GM12878 (cell line): ENCODE results near the gene CEP63. TPM values are rescaled to one million over a fixed set of nuclear protein-coding genes. Genes with fewer than 3 reads are reported as not detected.

Experiments
- ATAC-seq: fragments of 200-7000 bp; cut with Tn5 transposase; 3 replicates; pipeline ENCODE4 v1.9.1; 2020; ENCODE audit warnings: mild to moderate bottlenecking, moderate library complexity
- BruUV-seq: library from RNA; stranded (reverse); fragments of 400-500 nt; replicated peaks from 2 replicates; lab custom pipeline; 2021; lab: Mats Ljungman, UMichigan
- CTCF ChIA-PET: fragments of 300-600 bp; sonication (Branson Sonifier 250); formaldehyde crosslinking; extraction: SDS; loops from one replicate; lab custom pipeline; 2021; ENCODE audit warnings: inconsistent platforms; lab: Yijun Ruan, JAX
- POLR2A ChIA-PET: fragments of 350-600 bp; formaldehyde crosslinking; extraction: SDS; loops from one replicate; lab custom pipeline; 2021; ENCODE audit warnings: inconsistent platforms; lab: Charles Lee
- RAD21 ChIA-PET: fragments of 300-600 bp; sonication (Branson Sonifier 250); formaldehyde crosslinking; loops from one replicate; lab custom pipeline; 2023; ENCODE audit warnings: antibody characterized with exemption; ENCODE audit not compliant: unreplicated experiment; lab: Charles Lee
- SMC1A ChIA-PET: fragments of 300-600 bp; sonication (Branson Sonifier 250); formaldehyde crosslinking; loops from one replicate; lab custom pipeline; 2023; ENCODE audit not compliant: unreplicated experiment, uncharacterized antibody; lab: Charles Lee
- DNase-seq: peaks from one replicate; pipeline ENCODE4 v3.0.0-alpha.2; 2011; ENCODE audit warnings: low read depth, low spot score
- FAIRE-seq: peaks from 3 replicates; lab custom pipeline; 2011; peaks lifted over from hg19 to GRCh38; lab: Jason Lieb, UNC
- H2AFZ ChIP-seq: 2 replicates; pipeline ENCODE4 v1.6.0; 2011; ENCODE audit warnings: low read depth, low read length, control low read depth; ENCODE audit not compliant: control insufficient read depth
- H3K27ac ChIP-seq: 2 replicates; pipeline ENCODE4 v1.5.1; 2011; ENCODE audit warnings: control low read depth; ENCODE audit not compliant: control insufficient read depth, insufficient read depth
- H3K27me3 ChIP-seq, 2 experiments: replicated peaks in 1 of 2; 2 replicates each; pipeline versions ENCODE4 v1.6.0 to v1.6.1; 2011; ENCODE audit warnings: low read length in 1 of 2; ENCODE audit not compliant: control insufficient read depth in 2 of 2, insufficient read depth in 2 of 2
- H3K36me3 ChIP-seq, 2 experiments: 2 replicates each; pipeline ENCODE4 v1.5.1; 2011; ENCODE audit warnings: low read length in 1 of 2; ENCODE audit not compliant: control insufficient read depth in 2 of 2, insufficient read depth in 2 of 2
- H3K4me1 ChIP-seq: 2 replicates; pipeline ENCODE4 v1.6.1; 2011; ENCODE audit warnings: mild to moderate bottlenecking, low read length, moderate library complexity, mixed read lengths; ENCODE audit not compliant: control insufficient read depth, insufficient read depth
- H3K4me2 ChIP-seq: 2 replicates; pipeline ENCODE4 v1.6.0; 2011; ENCODE audit warnings: control low read depth; ENCODE audit not compliant: control insufficient read depth, insufficient read depth
- H3K4me3 ChIP-seq: fragments of 200-600 bp; sonication (generic); 2 replicates; pipeline ENCODE4 v1.5.1; 2016
- H3K79me2 ChIP-seq: 2 replicates; pipeline ENCODE4 v1.6.0; 2011; ENCODE audit warnings: low read length; ENCODE audit not compliant: control insufficient read depth, insufficient read depth
- H3K9ac ChIP-seq: 2 replicates; pipeline ENCODE4 v1.8.0; 2011; ENCODE audit warnings: low read length, control low read depth, mixed read lengths; ENCODE audit not compliant: control insufficient read depth, insufficient read depth
- H3K9me3 ChIP-seq: replicated peaks from 3 replicates; pipeline ENCODE4 v1.5.1; 2011; ENCODE audit warnings: mild to moderate bottlenecking, low read length; ENCODE audit not compliant: control insufficient read depth, insufficient read depth
- H4K20me1 ChIP-seq: 2 replicates; pipeline ENCODE4 v1.6.0; 2011; ENCODE audit not compliant: control insufficient read depth, insufficient read depth
- BRCA1 ChIP-seq: IDR thresholded peaks from 2 replicates; pipeline ENCODE4 v1.6.1; 2011; ENCODE audit warnings: low read depth, low read length, improper control_type of control experiment
- CBX5 ChIP-seq: sonication (generic); IDR thresholded peaks from 2 replicates; pipeline ENCODE4 v1.6.1; 2016; ENCODE audit warnings: low read depth, moderate library complexity, mild to moderate bottlenecking, inconsistent platforms
- NFXL1 ChIP-seq: fragments of 450-650 bp; IDR thresholded peaks from 2 replicates; pipeline ENCODE4 v1.6.1; 2017; ENCODE audit warnings: antibody characterized with exemption, mild to moderate bottlenecking, borderline replicate concordance
- POLR2AphosphoS2 ChIP-seq: IDR thresholded peaks from 2 replicates; pipeline ENCODE4 v1.6.1; 2011; ENCODE audit warnings: low read depth, mild to moderate bottlenecking, low read length, improper control_type of control experiment, moderate library complexity
- WGBS: methylation state at CpG from one replicate; pipeline ENCODE4 v1.1.6; 2016; ENCODE audit warnings: low lambda C conversion rate; ENCODE audit not compliant: insufficient replicate concordance, insufficient coverage; ENCODE audit errors: missing lambda C conversion rate; 5-methylcytosine and 5-hydroxymethylcytosine counted together
- in situ Hi-C: fragments of 300-500 bp; cut with MboI; formaldehyde crosslinking; loops from 9 replicates; pipeline ENCODE4 v1.14.3; 2018; ENCODE audit warnings: mixed read lengths
- intact Hi-C: fragments of 100-400 bp; cut with micrococcal nuclease; formaldehyde crosslinking; loops from one replicate; pipeline ENCODE4 v1.14.2; 2022; ENCODE audit not compliant: unreplicated experiment
- polyA plus RNA-seq, 11 experiments: library from polyadenylated mRNA; depleted of rRNA in 4 of 11; unstranded in 6 of 11; stranded (reverse) in 5 of 11; fragments of >200 nt; fragmentation: Nextera tagmentation in 4 of 11; fragmentation: Illumina TruSeq in 1 of 11; extraction: Ambion mirVana in 4 of 11; extraction: Trizol in 1 of 11; gene quantifications; 1 replicate in 1 of 11; 2 replicates in 10 of 11; pipeline versions ENCODE4 v1.2.1 to v1.2.3, GENCODE V29; 2011 to 2016; ENCODE audit warnings: inconsistent platforms in 2 of 11, missing spikeins in 2 of 11, low read depth in 1 of 11
- total RNA-seq, 4 experiments: library from RNA; depleted of rRNA in 3 of 4; stranded (reverse); fragments of >200 nt in 3 of 4; fragmentation: Illumina TruSeq in 1 of 4; extraction: Trizol in 1 of 4; gene quantifications; 2 replicates each; pipeline versions ENCODE4 v1.2.1 to v1.2.3, GENCODE V29; 2013 to 2021
- TF ChIP-seq, protein P1 (sequence below): IDR thresholded peaks from 2 replicates; pipeline ENCODE4 v1.6.1; 2012; ENCODE audit warnings: low read depth, low read length, improper control_type of control experiment
- TF ChIP-seq, protein P2 (sequence below): IDR thresholded peaks from 2 replicates; pipeline ENCODE4 v1.6.1; 2011; ENCODE audit warnings: low read depth, mild to moderate bottlenecking, low read length, moderate library complexity, borderline replicate concordance; ENCODE audit errors: extremely low read depth

CEP63 gene
- total and polyA plus RNA-seq, 10 of the 15 experiments (the other 5 are each of a cell fraction or from before 2014, with no cell fraction given) = 14.0 to 36.9 (median 26.8) TPM

DNA sequence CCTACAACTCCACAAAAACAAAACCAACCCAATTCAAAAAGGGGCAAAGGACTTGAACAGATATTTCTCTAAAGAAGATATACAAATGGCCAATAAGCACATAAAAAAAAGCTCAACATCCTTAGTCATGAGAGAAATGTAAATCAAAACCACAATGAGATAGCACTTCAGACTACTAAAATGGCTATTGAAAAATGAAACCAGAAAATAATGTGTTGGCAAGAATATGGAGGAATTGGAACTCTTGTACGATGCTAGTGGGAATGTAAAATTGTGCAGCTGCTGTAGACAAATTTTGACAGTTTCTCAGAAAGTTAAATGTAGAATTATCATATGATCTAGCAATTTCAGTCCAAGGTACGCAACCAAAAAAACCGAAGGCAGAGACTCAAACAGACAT, 136.0 kb downstream of the CEP63 start:
- no peak overlapping the region for H3K27ac ChIP-seq
- no TSS peak for BruUV-seq
- no peaks in the 10 kb centered on the region for H4K20me1 ChIP-seq
- no peak overlapping the region for H3K4me3 ChIP-seq
- 46% methylated on average over 3 of the region's 3 CpGs for WGBS
- FAIRE-seq (no peak), ATAC-seq (no peak), DNase-seq (no peak)
- POLR2A ChIA-PET = no interaction called here
- H3K4me2 ChIP-seq = no peak overlapping the region
- SMC1A ChIA-PET = no interaction called here
- CTCF ChIA-PET = interaction anchor here (1.5 kb wide), 1 partner anchor 19 kb away, joined by 3 read pairs; no protein-coding TSS in a partner anchor
- no peak overlapping the region for H3K9ac ChIP-seq
- H3K27me3 ChIP-seq = no peaks in the 10 kb centered on the region; a peak in 2 of 4 replicates
- no peaks in the 10 kb centered on the region for H3K36me3 ChIP-seq
- H3K4me1 ChIP-seq = no peaks in the 10 kb centered on the region
- no peaks in the 10 kb centered on the region for H3K79me2 ChIP-seq
- in situ Hi-C loops = no loop called here
- H3K9me3 ChIP-seq = no peaks in the 10 kb centered on the region
- TF ChIP-seq, protein P1, sequence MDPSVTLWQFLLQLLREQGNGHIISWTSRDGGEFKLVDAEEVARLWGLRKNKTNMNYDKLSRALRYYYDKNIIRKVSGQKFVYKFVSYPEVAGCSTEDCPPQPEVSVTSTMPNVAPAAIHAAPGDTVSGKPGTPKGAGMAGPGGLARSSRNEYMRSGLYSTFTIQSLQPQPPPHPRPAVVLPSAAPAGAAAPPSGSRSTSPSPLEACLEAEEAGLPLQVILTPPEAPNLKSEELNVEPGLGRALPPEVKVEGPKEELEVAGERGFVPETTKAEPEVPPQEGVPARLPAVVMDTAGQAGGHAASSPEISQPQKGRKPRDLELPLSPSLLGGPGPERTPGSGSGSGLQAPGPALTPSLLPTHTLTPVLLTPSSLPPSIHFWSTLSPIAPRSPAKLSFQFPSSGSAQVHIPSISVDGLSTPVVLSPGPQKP = no peak
- TF ChIP-seq, protein P2, sequence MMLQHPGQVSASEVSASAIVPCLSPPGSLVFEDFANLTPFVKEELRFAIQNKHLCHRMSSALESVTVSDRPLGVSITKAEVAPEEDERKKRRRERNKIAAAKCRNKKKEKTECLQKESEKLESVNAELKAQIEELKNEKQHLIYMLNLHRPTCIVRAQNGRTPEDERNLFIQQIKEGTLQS = no peak
- no peak for TF ChIP-seq CBX5
- TF ChIP-seq POLR2AphosphoS2 = no peak
- TF ChIP-seq BRCA1 = no peak
- no peak for TF ChIP-seq NFXL1
- no peak overlapping the region for H2AFZ ChIP-seq
- RAD21 ChIA-PET = no interaction called here
- intact Hi-C loops = no loop called here
